Measurements from ENCODE around the gene CCDC97.

GRCh38 chr19:41363371-41363752 lies 53.4 kb downstream of the CCDC97 start:
- TF ChIP-seq CTCF (IDR thresholded peaks at IDR 0.05; ENCODE audit: insufficient read depth, low read depth, low read length) (no peak), EZH2 (IDR thresholded peaks at IDR 0.05; ENCODE audit: insufficient read depth, low read length) (no peak)
